IMR-90 (cell line): ENCODE results near the gene TMSB10. TPM values are rescaled to one million over a fixed set of nuclear protein-coding genes. Genes with fewer than 3 reads are reported as not detected.

Experiments
- ATAC-seq: fragments of 200-7000 bp; cut with Tn5 transposase; 2 replicates; pipeline ENCODE4 v1.9.1; 2020; ENCODE audit warnings: low read depth, mild to moderate bottlenecking, moderate library complexity
- BruUV-seq: library from RNA; stranded (reverse); fragments of 400-500 nt; replicated peaks from 2 replicates; lab custom pipeline; 2021; lab: Mats Ljungman, UMichigan
- CTCF ChIA-PET: fragments of 300-600 bp; formaldehyde crosslinking; extraction: SDS; loops from one replicate; lab custom pipeline; 2021; ENCODE audit warnings: antibody characterized with exemption; lab: Yijun Ruan, JAX
- POLR2A ChIA-PET: fragments of 300-600 bp; sonication (Branson Sonifier 250); formaldehyde crosslinking; loops from one replicate; lab custom pipeline; 2022; ENCODE audit warnings: antibody characterized with exemption; ENCODE audit not compliant: unreplicated experiment; lab: Charles Lee
- DNase-seq: peaks from one replicate; pipeline ENCODE4 v3.0.0; 2013
- H2AFZ ChIP-seq: replicated peaks from 2 replicates; pipeline ENCODE3; 2013; ENCODE audit warnings: low read length, mild to moderate bottlenecking; ENCODE audit not compliant: poor library complexity
- H2AK5ac ChIP-seq: 2 replicates; pipeline ENCODE4 v1.6.1; 2013; ENCODE audit warnings: low read depth, low read length, inconsistent platforms
- H2AK9ac ChIP-seq: replicated peaks from 2 replicates; pipeline ENCODE3; 2013; ENCODE audit warnings: mild to moderate bottlenecking, low read depth, low read length, moderate library complexity; ENCODE audit not compliant: poor library complexity
- H2BK120ac ChIP-seq: 2 replicates; pipeline ENCODE4 v1.6.1; 2013; ENCODE audit warnings: low read depth, low read length, inconsistent platforms
- H2BK15ac ChIP-seq: 3 replicates; pipeline ENCODE4 v1.6.1; 2013; ENCODE audit warnings: low read depth, low read length, inconsistent platforms
- H2BK20ac ChIP-seq: 2 replicates; pipeline ENCODE4 v1.6.1; 2013; ENCODE audit warnings: low read depth, mild to moderate bottlenecking, inconsistent platforms, low read length, moderate library complexity
- H2BK5ac ChIP-seq: 2 replicates; pipeline ENCODE4 v1.6.1; 2013; ENCODE audit warnings: mild to moderate bottlenecking, low read depth, low read length, inconsistent platforms; ENCODE audit not compliant: poor library complexity, severe bottlenecking
- H3K14ac ChIP-seq: replicated peaks from 2 replicates; pipeline ENCODE4 v1.6.1; 2013; ENCODE audit warnings: low read depth, low read length, inconsistent platforms
- H3K18ac ChIP-seq: 2 replicates; pipeline ENCODE4 v1.6.1; 2013; ENCODE audit warnings: low read depth, low read length, control low read depth
- H3K23ac ChIP-seq: 2 replicates; pipeline ENCODE4 v1.6.1; 2013; ENCODE audit warnings: low read depth, low read length, inconsistent platforms
- H3K27ac ChIP-seq: 2 replicates; pipeline ENCODE4 v1.5.1; 2013; ENCODE audit warnings: mild to moderate bottlenecking, control low read depth, low read length; ENCODE audit not compliant: insufficient read depth
- H3K27me3 ChIP-seq: 2 replicates; pipeline ENCODE4 v1.6.1; 2013; ENCODE audit warnings: low read length; ENCODE audit not compliant: control insufficient read depth, insufficient read depth
- H3K36me3 ChIP-seq: 2 replicates; pipeline ENCODE4 v1.6.1; 2013; ENCODE audit warnings: low read length, mixed read lengths; ENCODE audit not compliant: control insufficient read depth, insufficient read depth
- H3K4ac ChIP-seq: 2 replicates; pipeline ENCODE4 v1.6.1; 2013; ENCODE audit warnings: low read depth, low read length, inconsistent platforms
- H3K4me1 ChIP-seq: 2 replicates; pipeline ENCODE4 v1.6.1; 2013; ENCODE audit warnings: low read length, mixed read lengths; ENCODE audit not compliant: control insufficient read depth, insufficient read depth
- H3K4me2 ChIP-seq: 2 replicates; pipeline ENCODE4 v1.6.1; 2013; ENCODE audit warnings: low read depth, mild to moderate bottlenecking, control low read depth, low read length, moderate library complexity
- H3K4me3 ChIP-seq: 2 replicates; pipeline ENCODE4 v1.5.1; 2013; ENCODE audit warnings: low read depth, mild to moderate bottlenecking, control low read depth, low read length, moderate library complexity; ENCODE audit not compliant: insufficient read depth
- H3K56ac ChIP-seq: 2 replicates; pipeline ENCODE4 v1.6.1; 2013; ENCODE audit warnings: low read length, inconsistent platforms; ENCODE audit not compliant: insufficient read depth; ENCODE audit errors: extremely low read depth
- H3K79me1 ChIP-seq, 2 experiments: 2 replicates each; pipeline ENCODE4 v1.6.1; 2013; ENCODE audit warnings: low read length in 2 of 2, inconsistent platforms in 1 of 2, low read depth in 1 of 2
- H3K9ac ChIP-seq: 2 replicates; pipeline ENCODE4 v1.6.1; 2013; ENCODE audit warnings: low read depth, low read length, control low read depth
- H3K9me1 ChIP-seq: 2 replicates; pipeline ENCODE4 v1.6.1; 2013; ENCODE audit warnings: low read length, inconsistent platforms; ENCODE audit not compliant: insufficient read depth
- H3K9me3 ChIP-seq: 2 replicates; pipeline ENCODE4 v1.6.1; 2013; ENCODE audit warnings: low read length; ENCODE audit not compliant: control insufficient read depth, insufficient read depth
- H4K20me1 ChIP-seq: 2 replicates; pipeline ENCODE4 v1.6.1; 2013; ENCODE audit warnings: low read length, inconsistent platforms; ENCODE audit not compliant: insufficient read depth
- H4K5ac ChIP-seq: 2 replicates; pipeline ENCODE4 v1.6.1; 2013; ENCODE audit warnings: mild to moderate bottlenecking, low read depth, low read length, control low read depth
- H4K8ac ChIP-seq, 2 experiments: 2 replicates each; pipeline ENCODE4 v1.6.1; 2013; ENCODE audit warnings: low read depth in 2 of 2, low read length in 2 of 2, control low read depth in 1 of 2, inconsistent platforms in 1 of 2
- H4K91ac ChIP-seq: 2 replicates; pipeline ENCODE4 v1.6.1; 2013; ENCODE audit warnings: low read depth, low read length, inconsistent platforms; ENCODE audit not compliant: insufficient read depth
- BHLHE40 ChIP-seq: fragments of 150-350 bp; IDR thresholded peaks from 2 replicates; pipeline ENCODE4 v1.6.1; 2016; ENCODE audit warnings: mild to moderate bottlenecking, low read depth, low read length
- CEBPB ChIP-seq: IDR thresholded peaks from 2 replicates; pipeline ENCODE4 v1.6.1; 2012; ENCODE audit warnings: low read depth, low read length, improper control_type of control experiment
- CHD1 ChIP-seq: IDR thresholded peaks from 2 replicates; pipeline ENCODE4 v1.6.1; 2012; ENCODE audit warnings: low read depth, low read length, improper control_type of control experiment
- CTCF ChIP-seq: conservative IDR thresholded peaks from 2 replicates; pipeline ENCODE4 v1.5.1; 2012; ENCODE audit warnings: mild to moderate bottlenecking, low read depth, low read length, improper control_type of control experiment
- FOS ChIP-seq: fragments of 150-350 bp; IDR thresholded peaks from 2 replicates; pipeline ENCODE4 v1.6.1; 2016; ENCODE audit warnings: low read depth, low read length
- MAFK ChIP-seq: IDR thresholded peaks from 2 replicates; pipeline ENCODE4 v1.6.1; 2012; ENCODE audit warnings: low read depth, low read length, improper control_type of control experiment
- MAZ ChIP-seq: IDR thresholded peaks from 2 replicates; pipeline ENCODE4 v1.6.1; 2012; ENCODE audit warnings: low read depth, mild to moderate bottlenecking, low read length, improper control_type of control experiment, moderate library complexity, borderline replicate concordance
- MXI1 ChIP-seq: IDR thresholded peaks from 2 replicates; pipeline ENCODE4 v1.6.1; 2012; ENCODE audit warnings: low read depth, mild to moderate bottlenecking, low read length, moderate library complexity, borderline replicate concordance
- NFE2L2 ChIP-seq: fragments of 150-350 bp; IDR thresholded peaks from 2 replicates; pipeline ENCODE4 v1.6.1; 2016; ENCODE audit warnings: low read depth, mild to moderate bottlenecking, low read length
- POLR2A ChIP-seq: IDR thresholded peaks from 2 replicates; pipeline ENCODE4 v1.6.1; 2012; ENCODE audit warnings: mild to moderate bottlenecking, low read depth, low read length
- RAD21 ChIP-seq: IDR thresholded peaks from 2 replicates; pipeline ENCODE4 v1.6.1; 2012; ENCODE audit warnings: low read length, improper control_type of control experiment
- RCOR1 ChIP-seq: IDR thresholded peaks from 2 replicates; pipeline ENCODE4 v1.6.1; 2012; ENCODE audit warnings: mild to moderate bottlenecking, low read length, improper control_type of control experiment; ENCODE audit not compliant: insufficient replicate concordance
- RFX5 ChIP-seq: IDR thresholded peaks from 2 replicates; pipeline ENCODE4 v1.8.0; 2012; ENCODE audit warnings: low read depth, mild to moderate bottlenecking, low read length, moderate library complexity
- SMC3 ChIP-seq: fragments of 150-350 bp; IDR thresholded peaks from 2 replicates; pipeline ENCODE4 v1.6.1; 2016; ENCODE audit warnings: low read depth, mild to moderate bottlenecking, antibody characterized with exemption, low read length, moderate library complexity
- WGBS, 2 experiments: methylation state at CpG; one replicate each; pipeline versions ENCODE4 v1.1.5 to v1.1.7; 2013; ENCODE audit warnings: missing lambda C conversion rate in 2 of 2; ENCODE audit not compliant: insufficient read length in 1 of 2; ENCODE audit errors: extremely low coverage in 2 of 2; 5-methylcytosine and 5-hydroxymethylcytosine counted together
- dilution Hi-C: fragments of 300-500 bp; cut with HindIII; formaldehyde crosslinking; loops from one replicate; pipeline ENCODE4 v1.14.3; 2018; ENCODE audit warnings: low sequenced_read_pairs; ENCODE audit not compliant: unreplicated experiment
- in situ Hi-C: fragments of 300-500 bp; cut with MboI; formaldehyde crosslinking; loops from 3 replicates; pipeline ENCODE4 v1.14.3; 2019; ENCODE audit warnings: low sequenced_read_pairs, inconsistent platforms, mixed read lengths
- intact Hi-C: fragments of 100-400 bp; cut with micrococcal nuclease; formaldehyde crosslinking; loops from 2 replicates; pipeline ENCODE4 v1.10.0; 2022
- polyA plus RNA-seq, 3 experiments: library from polyadenylated mRNA; depleted of rRNA; stranded (reverse); fragments of >200 nt; gene quantifications; 2 replicates each; pipeline ENCODE4 v1.2.3, GENCODE V29; 2012; ENCODE audit warnings: low replicate concordance in 1 of 3
- total RNA-seq: library from RNA; depleted of rRNA; stranded (reverse); fragments of >200 nt; gene quantifications from 2 replicates; pipeline ENCODE4 v1.2.3, GENCODE V29; 2012
- TF ChIP-seq, protein P1 (sequence below): fragments of 150-350 bp; IDR thresholded peaks from 2 replicates; pipeline ENCODE4 v1.6.1; 2016; ENCODE audit warnings: low read depth, mild to moderate bottlenecking, low read length, moderate library complexity, borderline replicate concordance

TMSB10 gene
- total and polyA plus RNA-seq, 2 of the 4 experiments (the other 2 are of a cell fraction): 3,620 to 5,527 TPM

DNA sequence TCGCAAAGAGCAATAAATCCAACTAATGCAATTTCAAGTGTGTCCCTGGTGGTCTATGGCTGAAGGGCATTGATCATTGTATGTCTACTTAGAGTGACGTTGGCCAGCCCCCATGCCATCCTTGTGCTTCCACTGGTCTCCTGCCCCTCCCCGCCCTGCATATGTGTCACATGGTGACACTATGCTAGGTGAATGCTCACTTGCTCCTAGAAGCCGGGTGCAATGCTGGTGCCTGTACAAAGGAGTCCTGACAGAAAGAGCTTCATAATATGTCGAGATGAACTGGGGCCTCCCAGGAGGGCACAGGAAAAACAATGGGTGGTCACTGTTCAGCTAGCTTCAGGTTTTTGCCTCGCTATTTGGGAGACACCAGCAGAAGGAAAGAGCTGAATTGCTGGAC, 18.7 kb upstream of the TMSB10 start:
- DNase-seq (no peak), ATAC-seq (no peak)
- H3K36me3 ChIP-seq: no peaks in the 10 kb centered on the region
- H2AFZ ChIP-seq: no peak overlapping the region
- no peak overlapping the region for H3K27ac ChIP-seq
- dilution Hi-C loops (no loop called here), intact Hi-C loops (no loop called here), in situ Hi-C loops (no loop called here)
- H4K20me1 ChIP-seq: no peaks in the 10 kb centered on the region
- H3K9ac ChIP-seq: no peak overlapping the region
- peaks cover 15% of the 10 kb centered on the region for H3K4me1 ChIP-seq
- no peak overlapping the region for H2AK9ac ChIP-seq
- H3K4ac ChIP-seq: peak overlapping the region; percentile 4; the same call in 1 of the 2 replicates
- CTCF ChIA-PET: interaction anchor here (1.2 to 1.3 kb wide), 2 partner anchors 12 to 39 kb away, joined by 4 read pairs; no protein-coding TSS in a partner anchor
- H2BK5ac ChIP-seq: no peak overlapping the region
- no peak overlapping the region for H3K4me3 ChIP-seq
- no peak overlapping the region for H4K91ac ChIP-seq
- H4K5ac ChIP-seq: no peak overlapping the region
- no peak overlapping the region for H2BK15ac ChIP-seq
- no peak overlapping the region for H3K18ac ChIP-seq
- no peak overlapping the region for H3K4me2 ChIP-seq
- 100% methylated on average over 4 of the region's 6 CpGs; no CpG with 5 or more reads in 1 of the 2 experiments for WGBS, 2 experiments
- H3K79me1 ChIP-seq: 0 out of 4 replicates have a peak, but pooled peaks cover 0 to 6% of the 10 kb centered on the region in 2 experiments
- peak overlapping the region; percentile 47; the same call in 1 of the 2 replicates for H2AK5ac ChIP-seq
- no peaks in the 10 kb centered on the region for H3K27me3 ChIP-seq
- peaks cover 11% of the 10 kb centered on the region; the same call in 1 of the 2 replicates for H3K9me1 ChIP-seq
- POLR2A ChIA-PET: no interaction called here
- no peak overlapping the region for H3K14ac ChIP-seq
- no TSS peak for BruUV-seq
- H3K23ac ChIP-seq: no peak overlapping the region
- H3K9me3 ChIP-seq: no peaks in the 10 kb centered on the region
- TF ChIP-seq MXI1 (no peak), CHD1 (no peak), FOS (no peak), CEBPB (no peak), RCOR1 (no peak), POLR2A (no peak), NFE2L2 (no peak), RFX5 (no peak), SMC3 (no peak), CTCF (no peak), MAZ (no peak), RAD21 (no peak), BHLHE40 (no peak), MAFK (no peak)
- TF ChIP-seq, protein P1, sequence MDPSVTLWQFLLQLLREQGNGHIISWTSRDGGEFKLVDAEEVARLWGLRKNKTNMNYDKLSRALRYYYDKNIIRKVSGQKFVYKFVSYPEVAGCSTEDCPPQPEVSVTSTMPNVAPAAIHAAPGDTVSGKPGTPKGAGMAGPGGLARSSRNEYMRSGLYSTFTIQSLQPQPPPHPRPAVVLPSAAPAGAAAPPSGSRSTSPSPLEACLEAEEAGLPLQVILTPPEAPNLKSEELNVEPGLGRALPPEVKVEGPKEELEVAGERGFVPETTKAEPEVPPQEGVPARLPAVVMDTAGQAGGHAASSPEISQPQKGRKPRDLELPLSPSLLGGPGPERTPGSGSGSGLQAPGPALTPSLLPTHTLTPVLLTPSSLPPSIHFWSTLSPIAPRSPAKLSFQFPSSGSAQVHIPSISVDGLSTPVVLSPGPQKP: no peak
- H2BK120ac ChIP-seq: no peak overlapping the region
- no peak overlapping the region for H3K56ac ChIP-seq
- H2BK20ac ChIP-seq: no peak overlapping the region
- no peak overlapping the region for H4K8ac ChIP-seq
